Measurements from ENCODE around the gene KDM8.

DNA sequence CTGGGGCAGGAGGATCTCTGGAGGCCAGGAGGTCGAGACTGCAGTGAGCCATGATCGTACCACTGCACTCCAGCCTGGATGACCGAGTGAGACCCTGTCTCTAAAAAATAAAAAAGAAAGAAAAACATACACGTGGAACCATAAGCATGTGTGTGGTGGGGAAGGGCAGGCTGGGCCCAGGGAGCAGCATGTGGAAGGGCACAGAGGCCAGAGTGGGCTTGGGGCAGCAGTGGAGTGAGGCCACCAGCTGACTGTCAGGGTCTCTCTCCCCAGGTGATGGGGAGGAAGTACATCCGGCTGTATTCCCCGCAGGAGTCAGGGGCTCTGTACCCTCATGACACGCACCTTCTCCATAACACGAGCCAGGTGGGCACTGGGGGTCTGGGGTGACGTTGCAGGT is 16.8 kb downstream of the KDM8 start:
- TF ChIP-seq, protein P1, sequence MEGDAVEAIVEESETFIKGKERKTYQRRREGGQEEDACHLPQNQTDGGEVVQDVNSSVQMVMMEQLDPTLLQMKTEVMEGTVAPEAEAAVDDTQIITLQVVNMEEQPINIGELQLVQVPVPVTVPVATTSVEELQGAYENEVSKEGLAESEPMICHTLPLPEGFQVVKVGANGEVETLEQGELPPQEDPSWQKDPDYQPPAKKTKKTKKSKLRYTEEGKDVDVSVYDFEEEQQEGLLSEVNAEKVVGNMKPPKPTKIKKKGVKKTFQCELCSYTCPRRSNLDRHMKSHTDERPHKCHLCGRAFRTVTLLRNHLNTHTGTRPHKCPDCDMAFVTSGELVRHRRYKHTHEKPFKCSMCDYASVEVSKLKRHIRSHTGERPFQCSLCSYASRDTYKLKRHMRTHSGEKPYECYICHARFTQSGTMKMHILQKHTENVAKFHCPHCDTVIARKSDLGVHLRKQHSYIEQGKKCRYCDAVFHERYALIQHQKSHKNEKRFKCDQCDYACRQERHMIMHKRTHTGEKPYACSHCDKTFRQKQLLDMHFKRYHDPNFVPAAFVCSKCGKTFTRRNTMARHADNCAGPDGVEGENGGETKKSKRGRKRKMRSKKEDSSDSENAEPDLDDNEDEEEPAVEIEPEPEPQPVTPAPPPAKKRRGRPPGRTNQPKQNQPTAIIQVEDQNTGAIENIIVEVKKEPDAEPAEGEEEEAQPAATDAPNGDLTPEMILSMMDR (IDR thresholded peaks at IDR 0.05) = no peak
- no peak for TF ChIP-seq POLR2A (IDR thresholded peaks at IDR 0.05)
